Tibial artery (tissue), 4 donors: ENCODE results near the gene L1CAM.

Experiments
- DNase-seq, 2 donors: peaks; one replicate each; pipeline ENCODE4 v3.0.0-alpha.2; 2019
- H3K27ac ChIP-seq, 2 donors: fragments of 200-600 bp; sonication (generic) in 1 of 2; 1 replicate in 1 of 2; 2 replicates in 1 of 2; pipeline ENCODE4 v1.5.1; 2018 to 2019; ENCODE audit warnings: mild to moderate bottlenecking in 1 of 2
- H3K27me3 ChIP-seq, 2 donors: fragments of 200-600 bp; sonication (generic) in 1 of 2; one replicate each; pipeline versions ENCODE4 v1.5.1 to v1.6.0; 2016 to 2019
- H3K36me3 ChIP-seq, 3 donors: fragments of 200-600 bp; sonication (generic) in 2 of 3; one replicate each; pipeline ENCODE4 v1.5.1; 2016 to 2019; ENCODE audit warnings: mild to moderate bottlenecking in 2 of 3
- H3K4me1 ChIP-seq, 4 donors: fragments of 200-600 bp; sonication (generic) in 2 of 4; 1 replicate in 3 of 4; 2 replicates in 1 of 4; pipeline ENCODE4 v1.5.1; 2016 to 2019
- H3K4me3 ChIP-seq, 2 donors: fragments of 200-600 bp; sonication (generic) in 1 of 2; 1 replicate in 1 of 2; 2 replicates in 1 of 2; pipeline ENCODE4 v1.5.1; 2018 to 2019; ENCODE audit warnings: mild to moderate bottlenecking in 2 of 2
- H3K9me3 ChIP-seq, 3 donors: fragments of 200-600 bp; sonication (generic) in 1 of 3; one replicate each; pipeline ENCODE4 v1.5.1; 2016 to 2019
- CTCF ChIP-seq, 2 experiments: fragments of 200-600 bp in 1 of 2; fragments of 450-650 bp in 1 of 2; IDR thresholded peaks; one replicate each; pipeline ENCODE4 v1.5.1; 2017 to 2019; ENCODE audit warnings: antibody characterized with exemption in 2 of 2, mild to moderate bottlenecking in 1 of 2, moderate library complexity in 1 of 2
- intact Hi-C: fragments of 100-400 bp; cut with DNase I; formaldehyde crosslinking; loops from one replicate; pipeline ENCODE4 v1.15.0; 2023; ENCODE audit warnings: low total_unique reads

The L1CAM gene

GRCh38 chrX:153909024-153909979 lies 23.3 kb upstream of the L1CAM start:
- no peak for TF ChIP-seq CTCF (IDR thresholded peaks at IDR 0.05)
- no peak overlapping the region for H3K4me3 ChIP-seq
- H3K36me3 ChIP-seq: no peaks in the 10 kb centered on the region
- H3K9me3 ChIP-seq: no peaks in the 10 kb centered on the region
- intact Hi-C loops: no loop called here
- no peak overlapping the region for H3K27ac ChIP-seq
- peaks cover 0 to 4% (median 0%) of the 10 kb centered on the region in 4 donors for H3K4me1 ChIP-seq
- no peaks in the 10 kb centered on the region for H3K27me3 ChIP-seq
- no peak for DNase-seq

DNA sequence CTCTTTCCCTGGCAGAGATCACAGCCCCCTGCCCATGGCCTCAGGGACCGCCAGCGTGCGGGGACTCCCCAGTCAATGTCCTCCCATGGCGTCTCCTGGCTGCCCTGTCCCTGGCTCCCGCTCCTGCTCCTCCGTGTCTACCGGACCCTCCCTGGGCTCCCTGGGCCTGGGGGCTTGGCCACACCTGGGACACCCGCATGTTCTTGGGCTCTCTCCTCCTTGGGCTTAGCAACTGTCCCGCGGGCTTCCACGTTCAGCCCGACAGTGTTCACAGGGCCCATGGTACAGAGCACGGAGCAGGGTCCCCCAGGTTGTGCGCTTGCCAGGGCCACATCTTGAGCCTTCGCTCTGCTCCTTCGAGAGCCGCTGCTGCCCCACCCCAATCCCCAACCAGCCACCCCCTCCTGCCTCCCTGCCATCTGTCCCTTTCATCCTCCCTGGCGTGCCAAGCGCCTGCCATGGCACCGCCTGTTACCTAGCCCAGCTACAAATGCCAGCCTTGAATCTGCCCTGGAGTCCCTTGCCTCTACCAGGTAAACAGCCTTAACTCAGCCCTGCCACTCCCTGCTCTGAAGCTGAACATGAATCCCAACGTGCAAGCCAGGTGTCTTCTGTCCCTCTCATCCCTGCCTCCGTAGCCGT lies 22.4 kb upstream of the L1CAM start:
- intact Hi-C loops: no loop called here
- Histone ChIP-seq H3K27ac (no peak overlapping the region), H3K4me3 (no peak overlapping the region), H3K4me1 (peaks cover 0 to 11% (median 0%) of the 10 kb centered on the region in 4 donors), H3K36me3 (no peaks in the 10 kb centered on the region), H3K27me3 (no peaks in the 10 kb centered on the region), H3K9me3 (no peaks in the 10 kb centered on the region)
- DNase-seq: no peak
- TF ChIP-seq CTCF (IDR thresholded peaks at IDR 0.05): no peak

- Histone ChIP-seq H3K9me3 (no peaks in the 10 kb centered on the region), H3K4me1 (peaks cover 0 to 11% (median 0%) of the 10 kb centered on the region in 4 donors), H3K27me3 (no peaks in the 10 kb centered on the region), H3K27ac (no peak overlapping the region), H3K36me3 (no peaks in the 10 kb centered on the region), H3K4me3 (no peak overlapping the region)
- no peak for TF ChIP-seq CTCF (IDR thresholded peaks at IDR 0.05)
- DNase-seq: no peak
- intact Hi-C loops: no loop called here
Measured at GRCh38 chrX:153907456-153907855, 21.5 kb upstream of the L1CAM start.

GRCh38 chrX:153906126-153906917 lies 20.3 kb upstream of the L1CAM start:
- intact Hi-C loops: no loop called here
- H3K27ac ChIP-seq: no peak overlapping the region
- H3K4me1 ChIP-seq: peaks cover 0 to 11% (median 0%) of the 10 kb centered on the region in 4 donors
- no peaks in the 10 kb centered on the region for H3K27me3 ChIP-seq
- DNase-seq: no peak
- no peaks in the 10 kb centered on the region for H3K9me3 ChIP-seq
- H3K4me3 ChIP-seq: no peak overlapping the region
- no peak for TF ChIP-seq CTCF (IDR thresholded peaks at IDR 0.05)
- no peaks in the 10 kb centered on the region for H3K36me3 ChIP-seq

- no peak for TF ChIP-seq CTCF (IDR thresholded peaks at IDR 0.05)
Measured at GRCh38 chrX:153905481-153906095, 19.6 kb upstream of the L1CAM start.

More at GRCh38 chrX:153905481-153906095, 19.6 kb upstream of the L1CAM start:
- intact Hi-C loops: no loop called here
- H3K27me3 ChIP-seq: no peaks in the 10 kb centered on the region
- no peak overlapping the region for H3K4me3 ChIP-seq
- H3K27ac ChIP-seq: no peak overlapping the region
- H3K36me3 ChIP-seq: no peaks in the 10 kb centered on the region
- H3K4me1 ChIP-seq: peaks cover 0 to 16% (median 0%) of the 10 kb centered on the region in 4 donors
- no peak for DNase-seq
- no peaks in the 10 kb centered on the region for H3K9me3 ChIP-seq
